GM18519 (cell line): Measurements from ENCODE around the gene HLA-DMA.

ENCODE experiments used
- ATAC-seq: cut with Tn5 transposase; IDR thresholded peaks from one replicate; pipeline ENCODE4 v1.9.1; 2021; ENCODE audit warnings: mild to moderate bottlenecking, moderate library complexity; ENCODE audit not compliant: unreplicated experiment, low FRiP score

HLA-DMA gene

GRCh38 chr6:32975886-32976285 is 23.0 kb upstream of the HLA-DMA start:
- no peak for ATAC-seq

GRCh38 chr6:32974541-32975308 is 21.8 kb upstream of the HLA-DMA start:
- ATAC-seq, result no peak

- no peak for ATAC-seq
These were observed 21.1 kb upstream of the HLA-DMA start for GRCh38 chr6:32974016-32974333.

GRCh38 chr6:32973144-32974015 is 20.5 kb upstream of the HLA-DMA start:
- ATAC-seq, result no peak

- no peak for ATAC-seq
These were observed 19.7 kb upstream of the HLA-DMA start for GRCh38 chr6:32972353-32973143.

GRCh38 chr6:32971581-32972352 is 18.9 kb upstream of the HLA-DMA start:
- peak; percentile 34 for ATAC-seq

GRCh38 chr6:32971242-32971580 is 18.3 kb upstream of the HLA-DMA start:
- no peak for ATAC-seq

- ATAC-seq, result no peak
These were observed 17.7 kb upstream of the HLA-DMA start for GRCh38 chr6:32970413-32971241.

- no peak for ATAC-seq
These were observed 17.0 kb upstream of the HLA-DMA start for GRCh38 chr6:32969685-32970412.

- ATAC-seq, result no peak
These were observed 16.2 kb upstream of the HLA-DMA start for GRCh38 chr6:32968867-32969684.

- peak; percentile 28 for ATAC-seq
These were observed 15.4 kb upstream of the HLA-DMA start, which contains the start of gene BRD2 for GRCh38 chr6:32968093-32968866. Gene BRD2, plus strand, starts transcription at chr6:32968594. Its CDS starts 4,305 bp downstream, at chr6:32972899.

- ATAC-seq, result no peak
These were observed 14.5 kb upstream of the HLA-DMA start for GRCh38 chr6:32967151-32968091.

- ATAC-seq, result no peak
These were observed 11.9 kb upstream of the HLA-DMA start for GRCh38 chr6:32964776-32965175.

GRCh38 chr6:32963866-32964265 is 11.0 kb upstream of the HLA-DMA start:
- no peak for ATAC-seq

- ATAC-seq, result no peak
These were observed 9.4 kb upstream of the HLA-DMA start for GRCh38 chr6:32962213-32962826.

GRCh38 chr6:32960563-32960962 is 7.7 kb upstream of the HLA-DMA start:
- no peak for ATAC-seq
